ENCODE data around the gene RAPGEF4. TPM values are rescaled to one million over a fixed set of nuclear protein-coding genes. Genes with fewer than 3 reads are reported as not detected.

RAPGEF4 gene
- total and polyA plus RNA-seq, 2 of the 8 experiments (the other 6 are each of a cell fraction or from before 2014, with no cell fraction given) = 1.2 to 2.6 TPM

GRCh38 chr2:173030561-173031490, 295.2 kb downstream of the RAPGEF4 start:
- Histone ChIP-seq H2BK12ac (ENCODE audit: low read depth, low read length) (no peak overlapping the region), H3K23ac (ENCODE audit: insufficient read length) (no peak overlapping the region), H3K27me3 (replicated peaks in 1 of 4; ENCODE audit: control insufficient read depth in 3 of 4, extremely low read depth in 1 of 4, insufficient read depth in 3 of 4, low read length in 3 of 4) (no peaks in the 10 kb centered on the region), H2BK20ac (ENCODE audit: low read length) (no peak overlapping the region), H3K79me1 (ENCODE audit: low read depth, low read length) (no peaks in the 10 kb centered on the region), H3K18ac (ENCODE audit: extremely low read depth, low read length) (no peak overlapping the region), H2BK15ac (ENCODE audit: low read length) (no peak overlapping the region), H3K23me2 (ENCODE audit: low read depth, low read length) (no peaks in the 10 kb centered on the region), H3K9ac (replicated peaks in 1 of 4; ENCODE audit: extremely low read depth in 1 of 4, low read depth in 3 of 4, low read length in 3 of 4) (no peak overlapping the region), H2BK120ac (replicated peaks; ENCODE audit: low read depth, low read length) (no peak overlapping the region), H4K8ac (ENCODE audit: extremely low read depth, insufficient read depth, low read length) (no peak overlapping the region), H3K4me2 (ENCODE audit: insufficient read depth in 1 of 2, low read depth in 2 of 2, low read length in 2 of 2) (no peak overlapping the region), H3K9me3 (ENCODE audit: insufficient read depth in 2 of 2, low read depth in 1 of 2, low read length in 1 of 2) (no peaks in the 10 kb centered on the region), H3K36me3 (ENCODE audit: control insufficient read depth in 2 of 4, insufficient read depth in 4 of 4, low read length in 3 of 4) (no peaks in the 10 kb centered on the region), H3K4me3 (ENCODE audit: extremely low read depth in 1 of 4, insufficient read depth in 2 of 4, low read depth in 3 of 4, low read length in 4 of 4) (no peak overlapping the region), H3K4ac (replicated peaks; ENCODE audit: insufficient read length, low read depth, low read length) (no peak overlapping the region), H3K27ac (ENCODE audit: low read depth, low read length) (no peak overlapping the region), H3K4me1 (replicated peaks in 1 of 4; ENCODE audit: control insufficient read depth in 3 of 4, insufficient read depth in 4 of 4, low read length in 3 of 4) (peaks cover 0 to 3% (median 0%) of the 10 kb centered on the region in 4 experiments; a peak in 1 of 7 replicates), H4K91ac (replicated peaks; ENCODE audit: insufficient read length, low read length) (no peak overlapping the region), H2BK5ac (ENCODE audit: low read depth, low read length) (no peak overlapping the region), H2AK5ac (ENCODE audit: low read depth, low read length) (no peak overlapping the region), H3K79me2 (ENCODE audit: control insufficient read depth in 1 of 2, insufficient read depth in 2 of 2, low read length in 2 of 2) (no peaks in the 10 kb centered on the region), H2AFZ (ENCODE audit: low read length) (no peak overlapping the region), H3K14ac (ENCODE audit: insufficient read length) (no peak overlapping the region), H3K56ac (replicated peaks; ENCODE audit: insufficient read length, low read depth, low read length) (no peak overlapping the region), H4K5ac (ENCODE audit: insufficient read length, low read depth, low read length) (no peak overlapping the region), H4K20me1 (replicated peaks in 1 of 2; ENCODE audit: control insufficient read depth in 1 of 2, insufficient read depth in 2 of 2, low read length in 2 of 2) (no peaks in the 10 kb centered on the region)
- DNase-seq (ENCODE audit: low read depth in 1 of 2, low spot score in 2 of 2) = no peak
- CTCF ChIA-PET (ENCODE audit: partially characterized antibody) = interaction anchor here (0.6 to 11.7 kb wide), 10 partner anchors 9 to 368 kb away, joined by 3 to 227 read pairs (median 4); no protein-coding TSS in a partner anchor
- 88% methylated on average over 9 of the region's 9 CpGs; no CpG with 5 or more reads in 1 of the 2 experiments for WGBS, 2 experiments (ENCODE audit: extremely low coverage in 1 of 2, insufficient coverage in 1 of 2, insufficient read length in 1 of 2, insufficient replicate concordance in 2 of 2, low coverage in 1 of 2, low lambda C conversion rate in 2 of 2, missing lambda C conversion rate in 1 of 2)
- FAIRE-seq = no peak
- POLR2A ChIA-PET (ENCODE audit: partially characterized antibody) = no interaction called here
- TF ChIP-seq POU5F1 (IDR thresholded peaks at IDR 0.05; ENCODE audit: low read depth, low read length) (no peak), RBBP5 (IDR thresholded peaks at IDR 0.05; ENCODE audit: borderline replicate concordance, low read depth, low read length) (no peak), FOSL1 (IDR thresholded peaks at IDR 0.05; ENCODE audit: insufficient read depth, low read depth, low read length) (no peak), JUN (IDR thresholded peaks at IDR 0.05; ENCODE audit: low read depth, low read length) (no peak), TAF7 (optimal IDR thresholded peaks at IDR 0.05; ENCODE audit: borderline replicate concordance, low read depth, low read length) (no peak), TCF12 (IDR thresholded peaks at IDR 0.05; ENCODE audit: low read depth, low read length) (no peak), ATF3 (IDR thresholded peaks at IDR 0.05; ENCODE audit: insufficient read depth, low read depth, low read length) (no peak), CTBP2 (IDR thresholded peaks at IDR 0.05; ENCODE audit: borderline replicate concordance, insufficient read depth, insufficient read length, low read length) (no peak), POLR2AphosphoS5 (IDR thresholded peaks at IDR 0.05; ENCODE audit: low read depth, low read length) (no peak), MAFK (IDR thresholded peaks at IDR 0.05; ENCODE audit: low read depth, low read length) (no peak), CEBPB (IDR thresholded peaks at IDR 0.05; ENCODE audit: low read depth, low read length) (no peak), ASH2L (IDR thresholded peaks at IDR 0.05; ENCODE audit: low read length) (no peak)

Measured in H1 (cell line).